WTC11 (cell line): ENCODE data around the gene TIPARP. TPM values are rescaled to one million over a fixed set of nuclear protein-coding genes. Genes with fewer than 3 reads are reported as not detected.

ENCODE experiments used
- ATAC-seq: fragments of 200-7000 bp; cut with Tn5 transposase; 2 replicates; pipeline ENCODE4 v1.10.0; 2021; ENCODE audit warnings: mild to moderate bottlenecking, moderate library complexity
- CTCF ChIA-PET: fragments of 300-600 bp; sonication (Branson Sonifier 250); formaldehyde crosslinking; loops from one replicate; lab custom pipeline; 2021; ENCODE audit warnings: antibody characterized with exemption; lab: Charles Lee
- POLR2A ChIA-PET: fragments of 350-600 bp; sonication (Branson Sonifier 250); formaldehyde crosslinking; loops from one replicate; lab custom pipeline; 2021; ENCODE audit warnings: antibody characterized with exemption; lab: Charles Lee
- DNase-seq: peaks from one replicate; pipeline ENCODE4 v3.0.0; 2021; ENCODE audit warnings: low spot score
- H3K27ac Mint-ChIP-seq: 2 replicates; pipeline ENCODE4 v1.8.0; 2021; ENCODE audit warnings: mixed read lengths
- H3K27me3 Mint-ChIP-seq: 2 replicates; pipeline ENCODE4 v1.8.0; 2021; ENCODE audit warnings: low read depth, mild to moderate bottlenecking, moderate library complexity, mixed read lengths
- H3K36me3 Mint-ChIP-seq: 2 replicates; pipeline ENCODE4 v1.8.0; 2021; ENCODE audit warnings: mixed read lengths
- H3K4me1 Mint-ChIP-seq: 2 replicates; pipeline ENCODE4 v1.8.0; 2022; ENCODE audit warnings: mixed read lengths
- H3K4me3 Mint-ChIP-seq: 2 replicates; pipeline ENCODE4 v1.8.0; 2021; ENCODE audit warnings: mild to moderate bottlenecking, moderate library complexity, mixed read lengths
- H3K9me3 Mint-ChIP-seq: 2 replicates; pipeline ENCODE4 v1.8.0; 2021; ENCODE audit warnings: mixed read lengths
- AR ChIP-seq: fragments of 250-450 bp; sonication (Bioruptor Pico); IDR thresholded peaks from 2 replicates; pipeline ENCODE4 v1.9.0; 2021; ENCODE audit warnings: mild to moderate bottlenecking
- ARID4B ChIP-seq: sonication (generic); formaldehyde crosslinking; IDR thresholded peaks from 2 replicates; pipeline ENCODE4 v1.8.0; 2023; ENCODE audit warnings: missing genetic modification reagents, mild to moderate bottlenecking, borderline replicate concordance
- CREB1 ChIP-seq: sonication (generic); formaldehyde crosslinking; IDR thresholded peaks from 2 replicates; pipeline ENCODE4 v1.8.0; 2023; ENCODE audit warnings: mild to moderate bottlenecking, missing genetic modification reagents
- CREM ChIP-seq: sonication (generic); formaldehyde crosslinking; IDR thresholded peaks from 2 replicates; pipeline ENCODE4 v1.8.1; 2022; ENCODE audit warnings: mild to moderate bottlenecking, missing genetic modification reagents, moderate library complexity
- CTCF ChIP-seq: fragments of 200-600 bp; IDR thresholded peaks from 2 replicates; pipeline ENCODE4 v1.8.0; 2022; ENCODE audit warnings: antibody characterized with exemption
- ETV6 ChIP-seq: sonication (generic); formaldehyde crosslinking; IDR thresholded peaks from 2 replicates; pipeline ENCODE4 v1.8.1; 2022; ENCODE audit warnings: mild to moderate bottlenecking, missing genetic modification reagents
- HMGXB4 ChIP-seq: sonication (generic); formaldehyde crosslinking; IDR thresholded peaks from 2 replicates; pipeline ENCODE4 v1.8.1; 2023; ENCODE audit warnings: mild to moderate bottlenecking, moderate library complexity, missing genetic modification reagents
- MAX ChIP-seq: sonication (generic); formaldehyde crosslinking; IDR thresholded peaks from 2 replicates; pipeline ENCODE4 v1.8.0; 2022; ENCODE audit warnings: mild to moderate bottlenecking, missing genetic modification reagents
- MXD4 ChIP-seq: fragments of 250-450 bp; sonication (Bioruptor Pico); IDR thresholded peaks from 2 replicates; pipeline ENCODE4 v1.8.0; 2021; ENCODE audit warnings: mild to moderate bottlenecking, moderate library complexity, borderline replicate concordance
- NFYB ChIP-seq: sonication (generic); formaldehyde crosslinking; conservative IDR thresholded peaks from 2 replicates; pipeline ENCODE4 v1.8.0; 2022; ENCODE audit warnings: low read depth, missing genetic modification reagents
- NR3C1 ChIP-seq: sonication (generic); formaldehyde crosslinking; conservative IDR thresholded peaks from 2 replicates; pipeline ENCODE4 v1.8.1; 2023; ENCODE audit warnings: low read depth, mild to moderate bottlenecking, missing genetic modification reagents
- PRRX2 ChIP-seq: fragments of 250-450 bp; sonication (Bioruptor Pico); IDR thresholded peaks from 2 replicates; pipeline ENCODE4 v1.8.0; 2021; ENCODE audit warnings: mild to moderate bottlenecking
- SMAD4 ChIP-seq: sonication (generic); formaldehyde crosslinking; IDR thresholded peaks from 2 replicates; pipeline ENCODE4 v1.8.0; 2022; ENCODE audit warnings: mild to moderate bottlenecking, missing genetic modification reagents
- SP1 ChIP-seq: sonication (generic); formaldehyde crosslinking; conservative IDR thresholded peaks from 2 replicates; pipeline ENCODE4 v1.8.1; 2022; ENCODE audit warnings: missing genetic modification reagents
- TEAD4 ChIP-seq: sonication (generic); formaldehyde crosslinking; IDR thresholded peaks from 2 replicates; pipeline ENCODE4 v1.8.0; 2022; ENCODE audit warnings: mild to moderate bottlenecking, missing genetic modification reagents
- ZNF121 ChIP-seq: sonication (generic); formaldehyde crosslinking; IDR thresholded peaks from 2 replicates; pipeline ENCODE4 v1.8.0; 2023; ENCODE audit warnings: missing genetic modification reagents
- ZNF232 ChIP-seq: sonication (generic); formaldehyde crosslinking; IDR thresholded peaks from 2 replicates; pipeline ENCODE4 v1.8.0; 2022; ENCODE audit warnings: mild to moderate bottlenecking, missing genetic modification reagents
- ZNF532 ChIP-seq: fragments of 250-450 bp; sonication (Bioruptor Pico); IDR thresholded peaks from 2 replicates; pipeline ENCODE4 v1.9.0; 2021; ENCODE audit warnings: mild to moderate bottlenecking, borderline replicate concordance
- ZNF671 ChIP-seq: fragments of 250-450 bp; sonication (Bioruptor Pico); IDR thresholded peaks from 2 replicates; pipeline ENCODE4 v1.8.0; 2021; ENCODE audit warnings: mild to moderate bottlenecking
- total RNA-seq: library from RNA; stranded (reverse); gene quantifications from 3 replicates; pipeline ENCODE4 v1.2.3, GENCODE V29; 2021

The TIPARP gene
- total RNA-seq, 1 experiment from 2014 or later = 5.6 TPM

GRCh38 chr3:156657862-156658731, 16.3 kb upstream of the TIPARP start (continued):
- TF ChIP-seq ARID4B = no peak
- TF ChIP-seq ZNF121 (CRISPR knock-in tag) = no peak
- TF ChIP-seq AR (CRISPR knock-in tag) = no peak

GRCh38 chr3:156658732-156659090, 15.7 kb upstream of the TIPARP start:
- H3K27ac Mint-ChIP-seq = no peak overlapping the region
- no peaks in the 10 kb centered on the region; the same call in 1 of the 2 replicates for H3K27me3 Mint-ChIP-seq
- no peaks in the 10 kb centered on the region for H3K36me3 Mint-ChIP-seq
- H3K4me3 Mint-ChIP-seq = no peak overlapping the region
- ChIA-PET POLR2A (no interaction called here), CTCF (no interaction called here)
- H3K9me3 Mint-ChIP-seq = no peaks in the 10 kb centered on the region
- no peaks in the 10 kb centered on the region for H3K4me1 Mint-ChIP-seq
- ATAC-seq = no peak
- TF ChIP-seq CREB1 (CRISPR knock-in tag) (no peak), CREM (no peak), NR3C1 (CRISPR knock-in tag) (no peak), HMGXB4 (CRISPR knock-in tag) (no peak), MXD4 (CRISPR knock-in tag) (no peak), PRRX2 (CRISPR knock-in tag) (no peak), ZNF232 (CRISPR knock-in tag) (no peak)
- DNase-seq = no peak

- ATAC-seq (no peak), DNase-seq (no peak)
- H3K4me1 Mint-ChIP-seq = no peaks in the 10 kb centered on the region
- no peaks in the 10 kb centered on the region; the same call in 1 of the 2 replicates for H3K27me3 Mint-ChIP-seq
- H3K27ac Mint-ChIP-seq = no peak overlapping the region
- no peak overlapping the region for H3K4me3 Mint-ChIP-seq
- ChIA-PET CTCF (no interaction called here), POLR2A (no interaction called here)
- H3K36me3 Mint-ChIP-seq = no peaks in the 10 kb centered on the region
- H3K9me3 Mint-ChIP-seq = no peaks in the 10 kb centered on the region
- TF ChIP-seq CTCF (no peak), SP1 (CRISPR knock-in tag) (no peak), NFYB (CRISPR knock-in tag) (no peak), SMAD4 (no peak), ZNF532 (CRISPR knock-in tag) (no peak), ETV6 (CRISPR knock-in tag) (no peak), MAX (CRISPR knock-in tag) (no peak), TEAD4 (CRISPR knock-in tag) (no peak), ZNF671 (CRISPR knock-in tag) (no peak)
Measured at GRCh38 chr3:156659260-156659659, 15.1 kb upstream of the TIPARP start.
